D721Med (cell line): ENCODE data around the gene ARMH3.

Source experiments
- DNase-seq: peaks from one replicate; pipeline ENCODE4 v3.0.0; 2011; ENCODE audit warnings: low spot score; ENCODE audit not compliant: insufficient read length
- FAIRE-seq: peaks from 2 replicates; lab custom pipeline; 2011; peaks lifted over from hg19 to GRCh38; lab: Jason Lieb, UNC
- TF ChIP-seq, protein P1 (sequence below): IDR thresholded peaks from 2 replicates; pipeline ENCODE4 v1.5.1; 2012; ENCODE audit warnings: mild to moderate bottlenecking, control low read depth; ENCODE audit not compliant: insufficient read depth; ENCODE audit errors: missing control alignments

ARMH3 gene

GRCh38 chr10:101858723-101859500 is 197.1 kb downstream of the ARMH3 start:
- DNase-seq (no peak), FAIRE-seq (no peak)
- TF ChIP-seq, protein P1, sequence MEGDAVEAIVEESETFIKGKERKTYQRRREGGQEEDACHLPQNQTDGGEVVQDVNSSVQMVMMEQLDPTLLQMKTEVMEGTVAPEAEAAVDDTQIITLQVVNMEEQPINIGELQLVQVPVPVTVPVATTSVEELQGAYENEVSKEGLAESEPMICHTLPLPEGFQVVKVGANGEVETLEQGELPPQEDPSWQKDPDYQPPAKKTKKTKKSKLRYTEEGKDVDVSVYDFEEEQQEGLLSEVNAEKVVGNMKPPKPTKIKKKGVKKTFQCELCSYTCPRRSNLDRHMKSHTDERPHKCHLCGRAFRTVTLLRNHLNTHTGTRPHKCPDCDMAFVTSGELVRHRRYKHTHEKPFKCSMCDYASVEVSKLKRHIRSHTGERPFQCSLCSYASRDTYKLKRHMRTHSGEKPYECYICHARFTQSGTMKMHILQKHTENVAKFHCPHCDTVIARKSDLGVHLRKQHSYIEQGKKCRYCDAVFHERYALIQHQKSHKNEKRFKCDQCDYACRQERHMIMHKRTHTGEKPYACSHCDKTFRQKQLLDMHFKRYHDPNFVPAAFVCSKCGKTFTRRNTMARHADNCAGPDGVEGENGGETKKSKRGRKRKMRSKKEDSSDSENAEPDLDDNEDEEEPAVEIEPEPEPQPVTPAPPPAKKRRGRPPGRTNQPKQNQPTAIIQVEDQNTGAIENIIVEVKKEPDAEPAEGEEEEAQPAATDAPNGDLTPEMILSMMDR, result no peak

- TF ChIP-seq, protein P1, result no peak
- DNase-seq (no peak), FAIRE-seq (no peak)
Measured at GRCh38 chr10:101857802-101858476, 198.0 kb downstream of the ARMH3 start.

GRCh38 chr10:101856626-101857025 is 199.3 kb downstream of the ARMH3 start:
- TF ChIP-seq, protein P1, result no peak
- FAIRE-seq (no peak), DNase-seq (no peak)

DNA sequence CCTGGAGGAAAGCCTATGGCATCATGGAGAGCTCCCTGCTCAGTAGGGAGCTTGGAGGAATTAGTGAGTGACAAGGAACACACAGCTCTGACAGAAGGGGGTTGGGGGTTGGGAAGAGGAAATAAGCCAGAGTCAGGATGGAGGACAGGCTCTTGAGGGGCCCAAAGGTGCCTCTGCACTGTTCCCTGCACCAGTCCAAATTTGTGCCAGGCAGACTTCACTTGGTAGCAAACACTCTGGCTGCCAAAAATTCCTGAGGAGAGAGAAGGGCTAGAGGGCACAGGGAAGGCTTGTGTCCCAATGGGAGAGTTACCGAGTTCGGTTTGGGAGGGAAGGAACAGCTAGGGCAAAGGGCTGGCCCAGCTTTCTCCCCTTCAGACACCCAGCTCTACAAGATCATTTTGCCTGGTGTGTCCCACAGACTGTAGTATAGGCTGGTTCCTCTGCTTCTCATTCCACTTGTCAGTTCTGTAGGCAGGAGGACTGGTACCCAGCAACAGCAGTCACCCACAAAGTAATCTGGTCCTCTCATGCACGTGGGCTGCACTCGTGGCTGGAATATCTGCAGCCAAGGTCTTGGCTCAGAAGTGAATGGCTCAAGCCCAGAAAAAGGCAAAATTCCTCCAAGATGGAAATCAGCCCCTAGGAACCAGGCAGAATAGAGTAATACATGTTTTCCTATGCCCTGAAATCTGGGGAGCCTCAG is 204.4 kb downstream of the ARMH3 start:
- FAIRE-seq, result no peak

DNA sequence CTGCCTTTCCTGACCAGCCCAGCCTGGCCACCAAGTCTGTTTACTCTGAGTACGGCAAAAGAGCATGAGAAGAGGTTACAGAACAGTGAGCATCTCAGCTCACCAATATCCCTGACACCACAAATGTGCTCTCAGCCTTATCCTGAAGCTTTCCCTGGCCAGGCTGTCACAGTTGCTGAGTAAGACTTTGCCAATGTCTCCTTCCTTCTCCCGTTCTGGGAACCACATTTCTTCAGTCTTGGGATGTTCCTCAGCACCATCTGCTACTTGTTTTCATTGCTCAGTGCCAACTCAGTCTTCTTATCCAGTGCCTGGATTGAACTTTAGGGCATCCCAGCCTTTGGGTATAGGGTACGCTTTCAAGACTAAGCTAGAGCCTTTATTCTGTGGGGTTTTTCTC is 205.2 kb downstream of the ARMH3 start:
- DNase-seq (no peak), FAIRE-seq (no peak)
- TF ChIP-seq, protein P1, result no peak

More for the DNA sequence above, 204.4 kb downstream of the ARMH3 start:
- no peak for DNase-seq
- TF ChIP-seq, protein P1, result no peak

DNA sequence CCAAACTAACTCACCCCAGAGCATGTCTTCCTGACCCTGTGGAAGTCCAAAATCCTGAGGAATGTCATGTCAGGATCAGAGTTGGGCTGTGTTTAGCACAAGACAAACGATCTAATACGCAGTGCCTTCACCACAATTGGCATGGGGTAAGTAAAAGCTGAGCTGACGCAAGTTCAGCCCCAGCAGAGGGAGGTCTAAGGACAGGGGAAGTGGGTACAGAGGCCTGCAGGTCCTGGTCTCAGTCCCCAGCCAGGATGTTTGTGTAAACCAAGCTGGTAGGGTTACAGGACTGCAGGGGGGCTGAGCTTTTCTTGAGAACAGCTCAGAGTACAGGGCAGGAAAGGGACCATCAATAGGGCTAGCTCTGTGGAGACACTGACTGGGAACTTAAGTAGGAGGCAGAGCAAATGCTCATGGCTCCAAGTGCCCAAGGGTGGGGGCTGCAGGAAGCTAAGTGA is 207.1 kb downstream of the ARMH3 start:
- TF ChIP-seq, protein P1, result no peak
- FAIRE-seq, result no peak
- DNase-seq, result no peak

DNA sequence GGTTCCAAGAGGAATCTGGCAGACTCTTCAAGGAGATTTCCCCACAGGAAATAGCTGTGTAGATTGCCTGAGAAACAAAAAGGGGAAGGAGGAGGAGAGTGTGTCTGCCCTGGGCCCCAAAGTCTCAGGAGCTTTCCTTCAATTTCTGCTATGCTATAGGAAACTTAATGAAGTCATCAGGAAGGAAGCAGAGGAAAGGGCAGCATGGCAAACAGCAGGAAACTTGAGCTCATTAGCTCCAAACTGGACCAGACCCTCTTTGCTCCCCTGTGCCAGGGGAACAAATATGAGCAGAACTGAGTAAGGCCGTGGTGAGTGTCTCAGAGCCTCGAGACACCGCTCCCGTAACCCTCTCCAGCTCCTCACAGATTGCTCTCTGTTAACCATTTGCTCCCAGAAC is 207.6 kb downstream of the ARMH3 start:
- no peak for FAIRE-seq
- TF ChIP-seq, protein P1, result no peak
- DNase-seq, result no peak
